ENCODE measurements around the gene TMEM30A. TPM values are rescaled to one million over a fixed set of nuclear protein-coding genes. Genes with fewer than 3 reads are reported as not detected.
A peak's percentile ranks its signal among the peaks of the same experiment; 100 is the strongest.

Gene TMEM30A
- total and polyA plus RNA-seq, 12 donors: 33.7 to 134 (median 71.0) TPM

- 0 to 1% (median 0%) methylated on average over 22 to 36 of the region's 36 CpGs for WGBS, 4 donors
- DNase-seq: peak in 1 of 7 donors; percentile 2
- Histone ChIP-seq H3K27me3 (no peaks in the 10 kb centered on the region), H3K9me3 (replicated peaks in 1 of 3) (no peaks in the 10 kb centered on the region), H3K36me3 (replicated peaks in 1 of 2) (no peaks in the 10 kb centered on the region), H3K4me1 (replicated peaks in 1 of 2) (peaks cover 15 to 55% of the 10 kb centered on the region in 2 donors), H3K4me3 (peak overlapping the region; percentile 74 to 99 (median 90)), H3K27ac (peak overlapping the region; percentile 81 to 94 (median 85))
- intact Hi-C loops (cut with DNase I): no loop called here
- no peak for TF ChIP-seq POLR2A (IDR thresholded peaks at IDR 0.05)
Observed at GRCh38 chr6:75283907-75284631, 523 bp downstream of the TMEM30A start.

GRCh38 chr6:75282706-75283105 is 1.9 kb downstream of the TMEM30A start:
- intact Hi-C loops (cut with DNase I): no loop called here

DNA sequence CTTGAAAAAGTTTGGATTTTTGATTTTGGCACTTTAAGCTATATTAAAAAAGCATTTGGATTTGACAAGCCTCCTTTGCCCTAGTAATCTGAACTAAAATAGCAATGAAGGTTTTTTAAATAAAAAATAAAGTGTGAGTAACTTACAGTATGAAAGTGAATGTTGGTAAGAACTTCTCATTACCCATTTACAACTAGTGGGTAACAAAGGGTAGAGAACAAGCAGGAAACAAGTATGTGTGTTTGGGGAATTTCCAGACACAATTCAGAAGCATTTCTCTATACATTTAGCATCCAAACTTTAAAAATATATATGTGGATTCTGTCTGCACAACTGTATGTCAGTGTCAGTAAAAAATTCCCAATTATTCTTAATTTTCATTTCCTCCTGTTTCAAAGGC is 2.9 kb downstream of the TMEM30A start:
- intact Hi-C loops (cut with DNase I): no loop called here
- Histone ChIP-seq H3K36me3 (replicated peaks in 1 of 2) (no peaks in the 10 kb centered on the region), H3K4me1 (replicated peaks in 1 of 2) (peaks cover 21 to 72% of the 10 kb centered on the region in 2 donors), H3K27ac (no peak overlapping the region), H3K9me3 (replicated peaks in 1 of 3) (no peaks in the 10 kb centered on the region), H3K27me3 (no peaks in the 10 kb centered on the region), H3K4me3 (no peak overlapping the region)
- DNase-seq: no peak
- TF ChIP-seq, protein P1, sequence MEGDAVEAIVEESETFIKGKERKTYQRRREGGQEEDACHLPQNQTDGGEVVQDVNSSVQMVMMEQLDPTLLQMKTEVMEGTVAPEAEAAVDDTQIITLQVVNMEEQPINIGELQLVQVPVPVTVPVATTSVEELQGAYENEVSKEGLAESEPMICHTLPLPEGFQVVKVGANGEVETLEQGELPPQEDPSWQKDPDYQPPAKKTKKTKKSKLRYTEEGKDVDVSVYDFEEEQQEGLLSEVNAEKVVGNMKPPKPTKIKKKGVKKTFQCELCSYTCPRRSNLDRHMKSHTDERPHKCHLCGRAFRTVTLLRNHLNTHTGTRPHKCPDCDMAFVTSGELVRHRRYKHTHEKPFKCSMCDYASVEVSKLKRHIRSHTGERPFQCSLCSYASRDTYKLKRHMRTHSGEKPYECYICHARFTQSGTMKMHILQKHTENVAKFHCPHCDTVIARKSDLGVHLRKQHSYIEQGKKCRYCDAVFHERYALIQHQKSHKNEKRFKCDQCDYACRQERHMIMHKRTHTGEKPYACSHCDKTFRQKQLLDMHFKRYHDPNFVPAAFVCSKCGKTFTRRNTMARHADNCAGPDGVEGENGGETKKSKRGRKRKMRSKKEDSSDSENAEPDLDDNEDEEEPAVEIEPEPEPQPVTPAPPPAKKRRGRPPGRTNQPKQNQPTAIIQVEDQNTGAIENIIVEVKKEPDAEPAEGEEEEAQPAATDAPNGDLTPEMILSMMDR (IDR thresholded peaks at IDR 0.05): no peak
- TF ChIP-seq POLR2A (IDR thresholded peaks at IDR 0.05): no peak

More at GRCh38 chr6:75282706-75283105, 1.9 kb downstream of the TMEM30A start:
- 77 to 82% (median 80%) methylated on average over 2 of the region's 2 CpGs for WGBS, 4 donors
- Histone ChIP-seq H3K4me3 (peak overlapping the region in 1 of 4 donors; percentile 74), H3K36me3 (replicated peaks in 1 of 2) (no peaks in the 10 kb centered on the region), H3K27ac (no peak overlapping the region), H3K4me1 (replicated peaks in 1 of 2) (peaks cover 21 to 69% of the 10 kb centered on the region in 2 donors), H3K27me3 (no peaks in the 10 kb centered on the region), H3K9me3 (replicated peaks in 1 of 3) (no peaks in the 10 kb centered on the region)
- DNase-seq: no peak
- TF ChIP-seq, protein P1 (IDR thresholded peaks at IDR 0.05): no peak
- no peak for TF ChIP-seq POLR2A (IDR thresholded peaks at IDR 0.05)

DNA sequence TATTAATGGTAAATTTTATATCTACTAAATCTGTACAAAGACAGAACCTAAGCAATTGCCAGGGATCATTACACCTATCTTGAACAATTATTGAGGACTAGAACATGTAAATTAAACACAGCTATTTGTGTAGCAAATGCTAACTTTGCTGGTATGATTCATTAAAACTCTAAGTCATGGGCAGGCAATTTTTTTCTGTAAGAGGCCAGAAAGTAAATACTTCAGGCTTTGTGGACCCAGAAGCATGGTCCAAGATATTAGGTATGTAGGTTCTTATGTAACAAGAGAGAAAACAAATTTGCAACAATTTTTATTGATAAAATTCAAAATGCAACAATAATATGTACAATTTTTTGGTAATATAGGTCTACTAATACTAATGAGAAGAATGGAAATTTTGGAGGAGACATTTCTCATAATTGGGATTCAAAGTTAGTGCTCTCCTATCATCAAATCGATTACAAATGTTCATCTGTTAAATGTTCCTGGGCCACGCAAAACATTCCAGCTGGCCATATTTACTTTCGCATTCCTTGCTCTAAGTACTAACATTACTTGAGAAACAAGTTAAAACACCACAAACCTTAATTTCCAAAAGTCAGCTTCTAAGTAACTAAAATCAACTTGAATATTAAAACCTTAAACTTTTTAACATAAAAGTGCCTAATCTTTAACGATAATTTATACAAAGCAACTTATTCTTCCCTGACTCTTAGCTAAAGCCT is 4.3 kb downstream of the TMEM30A start:
- no peak for DNase-seq
- H3K9me3 ChIP-seq (replicated peaks in 1 of 3): no peaks in the 10 kb centered on the region
- no peaks in the 10 kb centered on the region for H3K27me3 ChIP-seq
- TF ChIP-seq, protein P1 (IDR thresholded peaks at IDR 0.05): no peak
- TF ChIP-seq POLR2A (IDR thresholded peaks at IDR 0.05): no peak
- H3K27ac ChIP-seq: no peak overlapping the region
- peaks cover 21 to 68% of the 10 kb centered on the region in 2 donors for H3K4me1 ChIP-seq (replicated peaks in 1 of 2)
- H3K4me3 ChIP-seq: no peak overlapping the region
- intact Hi-C loops (cut with DNase I): no loop called here
- H3K36me3 ChIP-seq (replicated peaks in 1 of 2): no peaks in the 10 kb centered on the region
- WGBS, 4 donors: 84 to 90% (median 87%) methylated on average over 4 of the region's 4 CpGs
